Smooth muscle cell of the brain vasculature (primary cell): Measurements from ENCODE around the gene LRPPRC.

Experiments used
- DNase-seq: peaks from one replicate; pipeline ENCODE4 v3.0.0-alpha.2; 2012; ENCODE audit warnings: low read depth, low spot score

LRPPRC gene

GRCh38 chr2:43872151-43872550 lies 123.6 kb downstream of the LRPPRC start:
- DNase-seq: no peak

DNA sequence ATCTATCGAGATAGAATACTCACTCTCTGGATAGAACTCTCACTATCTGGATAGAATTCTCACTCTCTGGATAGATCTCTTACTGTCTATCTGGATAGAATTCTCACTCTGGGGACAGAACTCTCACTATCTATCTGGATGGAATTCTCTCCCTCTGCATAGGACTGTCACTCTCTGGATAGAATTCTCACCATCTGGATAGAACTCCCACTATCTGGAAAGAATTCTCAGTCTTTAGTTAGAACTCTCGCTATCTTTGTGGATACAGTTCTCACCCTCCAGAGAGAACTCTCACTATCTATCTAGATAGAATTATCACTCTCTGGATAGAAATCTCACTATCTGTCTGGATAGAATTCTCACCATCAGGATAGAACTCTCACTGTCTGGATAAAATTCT lies 140.5 kb downstream of the LRPPRC start:
- no peak for DNase-seq

DNA sequence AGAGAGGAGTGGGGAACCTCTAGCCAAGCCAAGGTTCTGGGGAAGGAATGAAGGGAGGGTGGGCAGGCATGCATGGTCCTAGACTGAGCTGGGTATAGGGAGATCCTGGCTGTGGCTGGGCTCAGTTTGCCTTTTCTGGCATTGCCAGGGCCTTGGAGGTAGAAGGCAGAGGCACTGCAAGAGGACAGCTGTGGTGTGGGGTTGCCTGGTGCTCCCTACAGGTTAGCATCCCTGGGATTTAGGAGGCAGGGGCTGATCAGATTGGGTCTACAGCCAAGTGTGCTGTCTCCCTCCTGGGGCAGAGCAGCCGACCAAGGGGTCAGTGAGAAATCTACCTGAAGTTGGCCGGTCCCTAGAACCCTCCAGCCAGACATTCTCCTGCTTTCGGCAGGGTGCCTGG lies 141.1 kb downstream of the LRPPRC start:
- no peak for DNase-seq

DNA sequence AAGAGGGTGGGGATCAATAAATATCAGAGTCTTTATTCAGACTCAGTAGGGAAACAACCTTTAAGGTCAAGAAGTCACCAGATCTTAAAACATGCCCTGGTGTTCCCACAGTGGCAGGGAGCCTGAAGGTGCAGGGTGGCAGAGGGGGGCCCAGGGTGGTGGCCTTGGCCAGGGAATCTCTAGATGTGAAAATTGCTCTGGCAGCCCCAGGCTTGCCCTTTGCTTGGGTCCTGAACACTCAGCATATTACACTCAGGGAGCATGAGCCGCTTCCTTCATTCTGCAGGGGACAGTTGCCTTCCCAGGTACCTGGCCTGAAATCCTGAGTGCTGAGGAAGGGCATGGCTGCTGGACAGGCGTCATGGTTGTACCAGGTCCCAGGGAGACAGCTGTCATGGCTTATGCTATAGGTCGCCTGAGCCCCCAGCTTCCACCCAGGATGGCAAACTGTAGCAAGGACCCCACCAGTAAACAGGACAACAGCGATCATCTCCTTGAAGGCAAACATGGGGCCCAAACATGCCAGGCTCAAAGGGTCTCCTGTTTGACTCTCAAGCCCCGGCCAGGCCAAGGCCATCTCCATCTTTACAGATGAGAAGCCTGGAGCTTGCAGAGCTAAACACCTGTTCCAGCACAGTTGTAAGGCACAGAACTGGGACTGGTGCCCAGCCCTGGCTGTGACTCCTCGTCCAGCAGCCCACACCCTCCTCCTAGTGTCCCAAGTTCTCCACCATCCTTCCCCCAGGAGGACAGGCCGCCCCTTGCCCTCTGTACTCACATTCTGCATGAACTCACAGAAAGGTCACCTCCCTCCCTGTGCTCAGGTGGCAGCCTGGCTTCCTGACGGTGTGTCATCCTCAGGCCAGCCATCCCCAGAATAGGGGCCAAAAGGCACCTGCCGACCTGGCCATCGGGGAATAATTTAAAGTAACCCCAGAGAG lies 142.4 kb downstream of the LRPPRC start:
- no peak for DNase-seq

- DNase-seq: no peak
Measured at GRCh38 chr2:43852196-43852730, 143.5 kb downstream of the LRPPRC start.

- no peak for DNase-seq
Measured at GRCh38 chr2:43851011-43851980, 144.5 kb downstream of the LRPPRC start.

DNA sequence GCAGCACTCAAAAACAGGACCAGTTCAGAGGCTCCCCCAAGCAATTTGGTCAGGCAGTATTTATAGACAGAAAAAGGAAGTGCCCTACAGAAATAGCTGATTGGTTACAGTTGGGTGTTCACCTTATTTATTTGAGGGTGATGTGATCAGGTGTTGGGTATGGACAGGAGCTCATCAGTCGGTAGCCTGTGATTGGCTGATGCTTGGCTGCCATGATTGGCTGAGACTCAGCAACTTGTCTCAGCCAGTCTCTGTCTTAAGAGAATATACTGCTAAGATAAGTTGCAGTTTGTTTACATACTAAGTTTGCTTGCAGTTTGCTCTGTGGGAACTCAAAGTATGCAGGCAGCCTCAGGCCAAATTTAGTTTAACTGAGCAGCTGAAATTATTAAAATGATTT lies 147.6 kb downstream of the LRPPRC start:
- no peak for DNase-seq

DNA sequence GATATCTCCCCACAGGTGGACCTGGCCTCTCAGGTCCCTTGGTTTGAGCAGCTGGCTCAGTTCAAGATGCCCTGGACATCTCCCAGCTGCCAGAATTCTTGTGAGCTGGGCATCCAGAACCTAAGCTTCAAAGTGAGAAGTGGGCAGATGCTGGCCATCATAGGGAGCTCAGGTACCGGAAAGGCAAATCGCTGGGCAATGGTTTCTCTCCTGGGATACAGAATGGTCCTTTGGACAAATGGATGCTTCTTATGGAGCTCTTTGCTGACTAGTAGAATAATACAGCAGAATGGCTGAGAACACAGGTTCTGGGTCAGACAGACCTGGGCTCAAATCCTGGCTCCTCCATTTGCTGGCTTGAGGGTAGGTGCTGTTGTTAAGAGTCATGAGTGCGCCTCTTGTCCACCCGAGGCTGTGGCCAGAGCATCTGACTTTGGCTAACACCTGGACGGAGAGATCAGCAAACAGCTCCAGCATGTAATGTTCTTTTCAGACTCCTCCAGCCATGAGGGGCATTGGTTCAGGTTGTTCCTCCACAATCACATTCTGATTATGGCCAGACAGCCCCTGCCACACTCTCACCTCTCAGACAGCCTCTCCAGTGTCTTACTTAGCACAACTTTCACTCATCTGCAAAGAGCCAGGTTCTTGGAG lies 149.5 kb downstream of the LRPPRC start:
- DNase-seq: no peak

DNA sequence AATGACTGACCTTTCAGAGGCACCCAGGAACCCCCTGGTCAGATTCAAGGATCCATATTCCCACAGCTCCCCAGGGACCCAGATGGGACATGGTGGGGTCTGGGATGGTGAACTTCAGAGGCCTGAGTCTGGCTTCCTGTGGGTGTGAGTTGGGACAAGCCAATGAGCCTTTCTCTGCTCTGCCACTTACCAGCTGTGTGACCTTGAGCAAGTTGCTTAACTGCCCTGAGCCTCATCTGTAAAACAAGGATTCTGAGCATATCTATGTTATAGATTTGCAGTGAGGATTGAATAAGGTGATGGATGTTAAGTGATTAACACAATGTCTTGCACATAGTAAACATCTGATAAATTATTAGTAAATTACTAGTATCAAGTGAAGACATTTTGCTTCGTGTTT lies 150.6 kb downstream of the LRPPRC start:
- DNase-seq: no peak

DNA sequence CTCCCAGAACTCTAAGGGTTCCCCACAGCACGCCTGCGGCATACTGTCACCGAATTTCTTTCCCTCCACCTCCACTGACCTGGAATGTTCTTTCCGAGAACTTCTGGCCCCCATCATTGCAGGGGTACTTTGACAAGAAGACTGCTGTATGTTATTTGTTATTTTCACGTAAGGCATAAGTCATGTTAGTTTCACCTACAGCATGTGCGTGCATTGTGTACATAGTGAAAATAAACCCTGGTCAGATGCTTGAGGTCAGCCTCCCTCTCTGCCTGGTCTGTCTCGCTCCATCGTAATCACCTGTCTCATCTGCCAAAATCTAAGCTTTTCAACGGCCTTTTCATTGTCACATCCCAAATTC lies 152.9 kb downstream of the LRPPRC start:
- no peak for DNase-seq

- DNase-seq: no peak
Measured at GRCh38 chr2:43841949-43842865, 153.6 kb downstream of the LRPPRC start.

GRCh38 chr2:43840965-43841364 lies 154.8 kb downstream of the LRPPRC start:
- DNase-seq: no peak

DNA sequence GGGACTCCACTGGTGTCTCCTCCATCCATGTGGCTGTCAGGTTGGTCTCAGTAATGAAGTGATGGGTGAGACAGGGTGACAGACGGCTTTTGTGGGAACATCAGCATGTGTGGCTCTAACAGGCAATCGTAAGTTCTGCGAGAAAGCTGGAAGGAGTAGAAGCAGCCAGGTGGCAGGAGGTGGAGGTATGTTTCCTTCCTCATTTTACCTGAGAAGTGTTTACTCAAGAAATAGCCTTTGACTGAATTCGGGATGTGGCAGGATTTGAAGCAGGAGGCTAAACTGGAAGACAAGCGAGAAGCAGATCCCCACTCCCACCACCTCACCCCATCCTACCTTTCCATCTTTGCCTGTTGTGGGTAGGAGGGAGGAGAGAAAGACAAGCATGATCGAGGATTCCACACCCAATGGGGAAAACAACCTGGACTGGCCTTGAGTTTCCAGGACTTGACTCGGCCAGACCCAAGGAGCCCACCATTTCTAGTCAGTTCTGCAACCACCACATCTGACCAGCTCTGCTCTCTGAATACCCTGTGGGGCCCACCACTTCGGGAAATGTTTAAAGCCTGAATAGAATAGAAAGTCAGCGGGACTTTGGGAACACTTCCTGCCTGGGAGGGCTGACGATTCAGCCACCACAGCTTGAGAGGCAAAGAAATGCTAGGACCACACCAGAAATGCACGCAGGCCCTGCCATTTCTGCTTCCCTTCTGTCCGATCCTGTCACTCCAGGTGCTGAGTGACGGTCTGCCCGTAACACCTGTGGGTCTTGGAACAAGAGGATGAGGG lies 155.8 kb downstream of the LRPPRC start:
- DNase-seq: no peak

DNA sequence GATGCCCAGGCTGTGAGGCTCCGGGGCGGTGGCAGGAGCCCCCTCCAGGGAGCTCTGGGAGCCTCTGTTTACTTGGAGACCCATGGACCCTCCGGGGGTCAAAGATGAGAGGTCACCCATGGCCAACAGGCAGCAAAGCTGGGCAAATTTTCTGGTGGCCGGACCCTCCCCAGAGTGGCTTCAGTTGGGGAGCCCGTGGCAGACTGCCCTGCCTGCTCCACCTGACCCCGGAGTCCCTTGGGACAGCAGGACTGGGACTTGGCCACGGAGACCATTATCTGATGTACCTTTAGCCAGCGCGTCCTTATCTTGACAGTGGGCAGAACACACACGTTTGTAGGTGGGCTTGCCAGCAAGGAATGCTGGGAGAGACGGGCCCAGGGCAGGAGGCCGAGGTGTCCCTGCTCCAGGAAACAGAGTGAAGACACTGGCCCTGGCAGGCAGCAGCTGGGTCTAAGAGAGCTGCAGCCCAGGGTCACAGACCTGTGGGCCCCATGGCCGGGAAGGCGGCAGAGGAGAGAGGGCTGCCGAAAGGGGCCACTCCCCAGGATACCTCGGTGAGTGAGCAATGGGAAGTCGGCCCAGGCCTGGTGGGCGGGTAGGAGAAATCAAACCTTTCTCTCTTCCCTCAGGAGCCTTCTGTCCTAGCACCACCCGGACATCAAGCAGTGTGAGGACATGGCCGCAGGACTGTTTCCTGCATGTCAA lies 157.1 kb downstream of the LRPPRC start, which contains the start of the genes ABCG5 and ABCG8:
Gene ABCG5 (minus strand): TSS at position 280 of the 708 bp plus-strand sequence. CDS start 160 bp downstream, at position 120.
Gene ABCG8 (plus strand): TSS at position 412 of the 708 bp plus-strand sequence. CDS start 83 bp downstream, at position 495.
- no peak for DNase-seq

DNA sequence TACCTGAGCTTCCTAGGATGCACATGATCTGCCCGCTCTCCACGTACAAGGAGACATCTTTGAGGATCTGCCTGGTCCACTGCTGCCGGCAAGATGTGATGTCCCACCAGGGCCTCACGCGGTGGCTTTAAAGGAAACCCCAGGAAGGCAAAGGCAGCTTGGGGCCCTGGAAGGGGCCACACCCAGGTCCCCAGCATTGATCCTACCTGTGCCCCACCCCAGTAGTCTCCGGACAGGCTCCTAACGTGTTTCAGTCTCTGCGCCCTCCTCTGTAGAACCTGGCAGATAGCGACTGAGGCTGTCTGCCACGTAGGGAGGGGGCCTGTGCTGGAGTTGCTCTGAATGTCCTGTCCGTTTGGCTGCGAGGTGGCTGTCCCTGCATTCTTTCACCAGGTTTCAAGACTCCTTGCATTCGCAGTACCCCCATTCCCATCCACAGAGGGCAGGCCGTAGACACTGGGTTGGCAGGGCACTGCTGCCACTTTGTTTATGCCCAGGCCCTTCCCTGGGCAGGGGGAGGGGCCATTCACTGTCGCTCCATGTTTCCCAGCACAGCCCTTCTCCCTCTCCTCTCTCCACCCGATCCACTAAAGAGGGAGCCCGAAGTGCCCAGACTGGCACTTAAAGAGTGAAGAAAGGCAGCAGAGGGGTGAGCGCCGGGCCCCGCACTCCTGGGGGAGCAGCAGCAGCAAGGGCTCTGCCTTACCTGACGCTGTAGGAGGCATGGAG lies 157.8 kb downstream of the LRPPRC start:
- DNase-seq: no peak

DNA sequence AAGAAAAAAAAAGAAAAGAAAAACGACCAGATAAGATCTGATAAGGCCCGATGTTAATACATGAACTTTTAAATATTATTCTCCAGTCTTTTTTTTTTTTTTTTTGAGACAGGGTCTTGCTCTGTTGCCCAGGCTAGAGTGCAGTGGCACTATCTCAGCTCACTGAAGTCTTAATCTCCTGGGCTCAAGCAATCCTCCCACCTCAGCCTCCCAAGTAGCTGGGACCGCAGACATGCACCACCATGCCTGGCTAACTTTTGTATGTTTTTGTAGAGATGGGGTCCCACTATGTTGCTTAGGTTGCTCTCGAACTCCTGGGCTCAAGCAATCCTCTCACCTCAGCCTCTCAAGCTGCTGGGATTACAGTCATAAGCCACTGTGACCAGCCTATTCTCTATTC lies 158.8 kb downstream of the LRPPRC start:
- no peak for DNase-seq
